HepG2 (cell line): ENCODE measurements around the gene PMS1. TPM values are rescaled to one million over a fixed set of nuclear protein-coding genes. Genes with fewer than 3 reads are reported as not detected.

Experiments
- ELF3 ChIP-seq: IDR thresholded peaks from 2 replicates; pipeline ENCODE4 v1.6.1; 2016; ENCODE audit warnings: missing genetic modification reagents, missing compliant biosample characterization
- GLMP ChIP-seq: sonication (generic); formaldehyde crosslinking; IDR thresholded peaks from 2 replicates; pipeline ENCODE4 v1.9.0; 2021; ENCODE audit warnings: missing genetic modification reagents, mild to moderate bottlenecking, borderline replicate concordance
- GMEB1 ChIP-seq: sonication (generic); formaldehyde crosslinking; IDR thresholded peaks from 2 replicates; pipeline ENCODE4 v1.5.1; 2020; ENCODE audit warnings: missing genetic modification reagents, mild to moderate bottlenecking, borderline replicate concordance
- HCFC1 ChIP-seq: fragments of 150-350 bp; IDR thresholded peaks from 2 replicates; pipeline ENCODE4 v1.6.1; 2014; ENCODE audit warnings: low read depth, low read length
- HIVEP1 ChIP-seq: sonication (generic); formaldehyde crosslinking; IDR thresholded peaks from 2 replicates; pipeline ENCODE4 v1.4.0; 2020; ENCODE audit warnings: mild to moderate bottlenecking, missing genetic modification reagents
- HNRNPL ChIP-seq: fragments of 200-400 bp; formaldehyde crosslinking; IDR thresholded peaks from 2 replicates; pipeline ENCODE4 v1.6.1; 2017; ENCODE audit warnings: mild to moderate bottlenecking, low read depth, low read length
- ISX ChIP-seq: sonication (generic); formaldehyde crosslinking; conservative IDR thresholded peaks from 2 replicates; pipeline ENCODE4 v1.5.0; 2020; ENCODE audit warnings: missing genetic modification reagents
- KLF11 ChIP-seq: IDR thresholded peaks from 2 replicates; pipeline ENCODE4 v1.6.1; 2016; ENCODE audit warnings: missing compliant biosample characterization
- KLF6 ChIP-seq: IDR thresholded peaks from 2 replicates; pipeline ENCODE4 v1.8.0; 2016; ENCODE audit warnings: missing biosample characterization, missing genetic modification reagents
- MED8 ChIP-seq: sonication (generic); formaldehyde crosslinking; IDR thresholded peaks from 2 replicates; pipeline ENCODE4 v1.8.1; 2023; ENCODE audit warnings: mild to moderate bottlenecking, missing genetic modification reagents; ENCODE audit not compliant: insufficient replicate concordance
- MIER3 ChIP-seq: IDR thresholded peaks from 2 replicates; pipeline ENCODE4 v1.6.1; 2016; ENCODE audit warnings: missing compliant biosample characterization, borderline replicate concordance
- MYNN ChIP-seq: sonication (generic); formaldehyde crosslinking; IDR thresholded peaks from 2 replicates; pipeline ENCODE4 v1.4.0; 2020; ENCODE audit warnings: mild to moderate bottlenecking, low read depth, missing genetic modification reagents
- NFE2L1 ChIP-seq: sonication (generic); formaldehyde crosslinking; IDR thresholded peaks from 2 replicates; pipeline ENCODE4 v1.4.0; 2020; ENCODE audit warnings: missing genetic modification reagents, mild to moderate bottlenecking, borderline replicate concordance
- PLRG1 ChIP-seq: fragments of 450-650 bp; conservative IDR thresholded peaks from 2 replicates; pipeline ENCODE4 v1.6.1; 2016
- RNF2 ChIP-seq: fragments of 450-650 bp; conservative IDR thresholded peaks from 2 replicates; pipeline ENCODE4 v1.6.1; 2016; ENCODE audit warnings: low read depth
- SALL2 ChIP-seq: sonication (generic); formaldehyde crosslinking; IDR thresholded peaks from 2 replicates; pipeline ENCODE4 v1.8.1; 2023; ENCODE audit warnings: mild to moderate bottlenecking, missing genetic modification reagents, inconsistent platforms
- SCMH1 ChIP-seq: sonication (generic); formaldehyde crosslinking; IDR thresholded peaks from 2 replicates; pipeline ENCODE4 v1.9.0; 2021; ENCODE audit warnings: missing genetic modification reagents, mild to moderate bottlenecking, borderline replicate concordance
- SP4 ChIP-seq: sonication (generic); formaldehyde crosslinking; IDR thresholded peaks from 2 replicates; pipeline ENCODE4 v1.8.1; 2023; ENCODE audit warnings: mild to moderate bottlenecking, missing genetic modification reagents
- TSC22D2 ChIP-seq: sonication (generic); formaldehyde crosslinking; IDR thresholded peaks from 2 replicates; pipeline ENCODE4 v1.5.1; 2020; ENCODE audit warnings: missing genetic modification reagents, mild to moderate bottlenecking, borderline replicate concordance
- ZBTB33 ChIP-seq: sonication (generic); formaldehyde crosslinking; IDR thresholded peaks from 2 replicates; pipeline ENCODE4 v1.4.0; 2020; ENCODE audit warnings: missing genetic modification reagents
- ZFP1 ChIP-seq: IDR thresholded peaks from 2 replicates; pipeline ENCODE4 v1.6.1; 2016
- ZFP37 ChIP-seq: sonication (generic); formaldehyde crosslinking; IDR thresholded peaks from 2 replicates; pipeline ENCODE4 v1.4.0; 2020; ENCODE audit warnings: missing genetic modification reagents, borderline replicate concordance
- ZNF121 ChIP-seq: sonication (generic); formaldehyde crosslinking; IDR thresholded peaks from 2 replicates; pipeline ENCODE4 v1.5.0; 2020; ENCODE audit warnings: mild to moderate bottlenecking, missing genetic modification reagents
- ZNF354B ChIP-seq: sonication (generic); formaldehyde crosslinking; IDR thresholded peaks from 2 replicates; pipeline ENCODE4 v1.8.0; 2022; ENCODE audit warnings: mild to moderate bottlenecking, missing genetic modification reagents
- ZNF724P ChIP-seq: sonication (generic); formaldehyde crosslinking; IDR thresholded peaks from 2 replicates; pipeline ENCODE4 v1.8.0; 2022; ENCODE audit warnings: missing genetic modification reagents, borderline replicate concordance
- ZNF740 ChIP-seq: sonication (generic); formaldehyde crosslinking; IDR thresholded peaks from 2 replicates; pipeline ENCODE4 v1.4.0; 2020; ENCODE audit warnings: missing genetic modification reagents
- ZNF790 ChIP-seq: sonication (generic); formaldehyde crosslinking; IDR thresholded peaks from 2 replicates; pipeline ENCODE4 v1.8.0; 2022; ENCODE audit warnings: missing genetic modification reagents, mild to moderate bottlenecking, borderline replicate concordance
- ZNF83 ChIP-seq: sonication (generic); formaldehyde crosslinking; IDR thresholded peaks from 2 replicates; pipeline ENCODE4 v1.4.0; 2020; ENCODE audit warnings: missing genetic modification reagents, mild to moderate bottlenecking, borderline replicate concordance
- polyA plus RNA-seq, 8 experiments: library from polyadenylated mRNA; depleted of rRNA in 3 of 8; stranded (reverse) in 7 of 8; unstranded in 1 of 8; fragments of >200 nt; fragmentation: Illumina TruSeq in 4 of 8; extraction: Trizol in 4 of 8; gene quantifications; 2 replicates each; pipeline versions ENCODE4 v1.2.1 to v1.2.3, GENCODE V29; 2011 to 2016; ENCODE audit warnings: low read depth in 4 of 8, missing spikeins in 1 of 8, mixed read lengths in 1 of 8; ENCODE audit not compliant: insufficient read depth in 1 of 8
- total RNA-seq, 5 experiments: library from RNA; depleted of rRNA; stranded (reverse); fragments of >200 nt; fragmentation: Illumina TruSeq; extraction: Trizol; gene quantifications; 2 replicates each; pipeline ENCODE4 v1.2.3, GENCODE V29; 2016; ENCODE audit warnings: low read depth in 1 of 5

Gene PMS1
- total and polyA plus RNA-seq, 2 of the 13 experiments (the other 11 are each of a cell fraction or from before 2014, with no cell fraction given) = 14.6 to 39.9 TPM

GRCh38 chr2:189783451-189783926 is 761 bp upstream of the PMS1 start (continued):
- TF ChIP-seq ZNF790 (CRISPR knock-in tag) = peak; percentile 0; the same call in 1 of the 2 replicates
- TF ChIP-seq GMEB1 (CRISPR knock-in tag) = no peak
- no peak for TF ChIP-seq HNRNPL
- TF ChIP-seq ISX (CRISPR knock-in tag) = no peak
- TF ChIP-seq TSC22D2 (CRISPR knock-in tag) = no peak
- no peak for TF ChIP-seq GLMP (CRISPR knock-in tag)
- no peak for TF ChIP-seq ELF3 (CRISPR knock-in tag)
- TF ChIP-seq KLF6 = no peak
- TF ChIP-seq PLRG1 = no peak
- TF ChIP-seq MIER3 (CRISPR knock-in tag) = no peak
- TF ChIP-seq SALL2 (CRISPR knock-in tag) = no peak
- TF ChIP-seq RNF2 = no peak
- TF ChIP-seq ZFP1 (CRISPR knock-in tag) = no peak
- TF ChIP-seq ZNF740 (CRISPR knock-in tag) = no peak
- TF ChIP-seq SCMH1 = no peak
- TF ChIP-seq ZBTB33 = no peak
- no peak for TF ChIP-seq SP4 (CRISPR knock-in tag)
- TF ChIP-seq NFE2L1 (CRISPR knock-in tag) = 0 out of 2 replicates have a peak, but pooled peaks have one; percentile 1
- peak; percentile 22 for TF ChIP-seq ZNF121 (CRISPR knock-in tag)
- no peak for TF ChIP-seq KLF11 (CRISPR knock-in tag)
- TF ChIP-seq ZNF354B (CRISPR knock-in tag) = no peak
- TF ChIP-seq HCFC1 = no peak
- no peak for TF ChIP-seq ZNF724P (CRISPR knock-in tag)
- no peak for TF ChIP-seq HIVEP1
- TF ChIP-seq MYNN (CRISPR knock-in tag) = no peak
- no peak for TF ChIP-seq MED8 (CRISPR knock-in tag)
- TF ChIP-seq ZNF83 (CRISPR knock-in tag) = no peak
- TF ChIP-seq ZFP37 (CRISPR knock-in tag) = no peak
